GM19463 (cell line): Measurements from ENCODE around the gene OR2T29.
"Not testable (repeated sequence)": the region's sequence is repeated elsewhere in the genome, so short reads cannot be mapped to it uniquely, and the experiment has no call there.

Experiments
- ATAC-seq: cut with Tn5 transposase; IDR thresholded peaks from one replicate; pipeline ENCODE4 v1.9.1; 2021; ENCODE audit warnings: mild to moderate bottlenecking, moderate library complexity; ENCODE audit not compliant: unreplicated experiment

OR2T29 gene

GRCh38 chr1:248521856-248522255 lies 40.7 kb downstream of the OR2T29 start:
- no peak for ATAC-seq

GRCh38 chr1:248510217-248510616 lies 52.4 kb downstream of the OR2T29 start:
- ATAC-seq = peak; percentile 51

DNA sequence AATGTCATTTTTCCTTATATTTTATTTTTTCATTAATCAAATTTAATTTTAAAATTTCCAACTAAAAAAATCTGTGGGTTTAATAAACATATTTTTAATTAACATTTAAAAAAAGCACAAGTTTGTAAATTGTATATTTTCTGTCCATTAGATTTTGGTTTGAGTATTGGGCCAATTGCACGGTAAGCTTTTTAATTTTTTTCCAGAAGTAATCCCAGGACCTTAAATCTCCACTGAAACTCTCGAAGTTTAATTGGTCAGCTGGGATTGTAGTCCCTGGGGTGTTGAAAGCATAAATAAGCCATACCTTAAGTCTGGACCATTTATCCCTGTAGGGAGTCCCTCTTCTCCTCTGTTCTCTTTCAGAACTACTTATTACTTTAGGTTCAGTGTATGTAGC lies 54.8 kb downstream of the OR2T29 start, which contains the start of gene OR2G6:
Gene OR2G6 (plus strand): TSS at position 301 of the 400 bp plus-strand sequence. CDS start 13,574 bp downstream, outside the sequence.
- not testable (repeated sequence) for ATAC-seq
